GM21737 (cell line): ENCODE data around the gene SSTR4.

Experiments
- ATAC-seq: cut with Tn5 transposase; IDR thresholded peaks from one replicate; pipeline ENCODE4 v1.9.1; 2021; ENCODE audit warnings: mild to moderate bottlenecking, moderate library complexity; ENCODE audit not compliant: unreplicated experiment

Gene SSTR4

GRCh38 chr20:23039885-23040508 is 4.9 kb downstream of the SSTR4 start:
- ATAC-seq, result no peak

DNA sequence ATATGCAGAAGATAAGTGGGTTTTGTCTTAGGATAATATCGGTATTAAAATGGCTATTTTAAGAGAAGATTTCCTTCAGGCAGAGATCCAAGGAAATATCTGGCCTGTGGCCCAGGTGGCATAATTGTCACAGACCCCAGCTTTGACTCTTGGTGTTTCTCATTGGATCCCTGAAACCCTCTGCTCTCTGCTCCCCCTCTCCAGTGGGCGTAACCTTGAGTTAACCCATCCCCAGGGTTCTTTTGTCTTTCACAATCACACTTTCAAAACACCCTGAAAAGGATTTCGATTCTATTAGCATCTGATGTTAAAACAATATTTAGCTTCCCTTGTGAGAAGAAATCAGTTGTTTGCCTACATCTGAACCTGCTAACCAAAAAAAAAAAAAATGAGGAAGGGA is 7.2 kb downstream of the SSTR4 start:
- no peak for ATAC-seq

- no peak for ATAC-seq
These were observed 8.3 kb downstream of the SSTR4 start for GRCh38 chr20:23043376-23043775.

- no peak for ATAC-seq
These were observed 11.3 kb downstream of the SSTR4 start for GRCh38 chr20:23046431-23046830.

DNA sequence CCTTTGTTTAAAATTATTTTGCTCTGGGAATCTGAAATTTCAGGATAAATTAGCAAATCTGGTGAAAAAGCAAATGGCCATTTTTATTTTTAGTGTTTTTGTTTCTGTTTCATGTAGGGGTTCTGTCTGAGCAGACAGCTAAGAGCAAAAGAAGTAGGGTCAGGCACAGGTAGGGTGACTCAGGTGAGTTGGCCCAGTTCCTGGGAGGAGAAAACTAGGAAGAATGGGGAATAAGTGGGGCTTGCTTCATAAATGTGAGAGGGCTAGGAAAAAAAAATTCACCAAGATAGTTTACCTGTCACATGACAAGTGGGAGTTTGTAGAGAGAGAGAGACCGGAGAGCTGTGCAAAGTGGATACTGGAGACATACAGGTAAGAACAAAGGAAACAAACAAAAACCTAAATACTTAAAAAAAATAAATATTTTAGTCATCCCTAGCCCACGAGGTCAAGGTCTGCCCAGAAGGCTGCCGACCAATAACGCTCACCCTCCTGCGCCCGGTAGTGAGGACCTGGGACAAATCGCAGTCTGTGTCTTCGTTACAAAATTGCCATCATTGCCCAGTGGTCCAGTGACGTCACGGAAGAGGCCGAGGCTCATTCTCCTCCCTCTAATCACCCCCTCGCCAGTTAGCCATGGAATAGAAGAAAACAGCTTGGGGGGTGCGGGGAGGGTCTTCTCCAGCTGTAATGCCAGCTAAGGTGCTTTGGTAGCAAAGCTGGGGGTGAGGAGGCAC is 12.1 kb downstream of the SSTR4 start:
- no peak for ATAC-seq

DNA sequence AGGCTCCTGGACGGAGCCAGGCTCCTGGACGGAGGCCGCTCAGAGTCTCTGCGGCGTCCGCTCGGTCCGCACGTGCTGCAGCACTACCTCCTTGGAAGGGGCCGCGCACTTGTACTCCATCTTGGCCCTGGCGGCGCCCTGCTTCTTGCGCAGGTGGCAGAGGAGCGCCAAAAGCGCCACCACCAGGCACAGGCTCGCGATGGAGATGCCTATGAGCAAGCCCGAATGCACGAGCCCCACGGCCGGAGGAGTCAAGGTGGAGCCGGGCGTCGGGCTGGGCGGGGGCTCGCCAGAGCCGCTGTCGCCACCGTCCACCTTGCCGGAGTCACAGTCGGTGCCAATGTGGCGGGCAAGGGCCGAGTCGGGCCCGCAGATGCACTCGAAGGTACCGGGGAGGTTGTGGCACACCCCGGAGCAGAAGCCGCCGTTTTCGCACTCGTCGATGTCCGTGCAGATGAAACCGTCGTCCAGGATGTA is 12.7 kb downstream of the SSTR4 start:
- no peak for ATAC-seq

DNA sequence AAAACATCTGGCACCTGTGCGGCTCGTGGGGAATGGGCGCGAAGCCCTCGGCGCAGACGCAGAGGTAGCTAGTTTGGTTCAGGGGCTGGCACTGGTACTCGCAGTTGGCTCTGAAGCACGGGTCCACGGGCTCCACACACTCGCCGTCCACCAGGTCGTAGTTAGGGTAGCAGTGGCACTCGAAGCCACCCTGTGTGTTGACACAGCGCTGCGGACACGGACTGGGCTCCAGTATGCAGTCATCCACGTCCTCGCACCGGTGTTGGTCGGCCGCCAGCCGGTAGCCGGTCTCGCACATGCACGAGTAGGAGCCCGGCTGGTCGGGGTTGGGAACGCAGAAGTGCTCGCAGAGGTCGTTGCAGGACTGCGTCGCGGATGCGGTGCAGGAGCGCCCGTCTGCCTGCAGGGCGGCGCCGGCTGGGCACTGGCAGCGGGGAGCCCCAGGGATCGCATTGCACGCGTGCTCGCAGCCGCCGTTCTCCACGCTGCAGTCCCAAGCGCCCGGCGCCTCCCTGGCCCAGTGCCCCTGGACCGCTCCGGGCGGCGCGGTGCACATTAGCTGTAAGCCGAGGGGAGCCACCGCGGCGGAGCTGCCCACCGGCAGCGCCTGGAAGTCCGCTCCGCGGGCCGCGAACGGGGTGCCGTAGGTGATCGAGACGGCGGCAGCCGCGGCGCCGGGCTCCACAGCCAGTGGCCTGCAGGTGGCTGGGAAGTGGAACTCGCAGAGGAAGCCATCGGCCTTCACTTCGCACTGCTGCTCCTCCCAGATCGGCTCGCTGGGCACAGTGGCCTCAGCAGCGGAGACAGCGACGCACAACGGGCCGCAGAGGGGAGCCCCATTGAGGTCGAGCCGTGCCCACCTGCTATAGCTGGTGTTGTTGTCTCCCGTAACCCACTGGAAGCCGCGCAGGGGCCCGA is 13.4 kb downstream of the SSTR4 start:
- ATAC-seq, result no peak

DNA sequence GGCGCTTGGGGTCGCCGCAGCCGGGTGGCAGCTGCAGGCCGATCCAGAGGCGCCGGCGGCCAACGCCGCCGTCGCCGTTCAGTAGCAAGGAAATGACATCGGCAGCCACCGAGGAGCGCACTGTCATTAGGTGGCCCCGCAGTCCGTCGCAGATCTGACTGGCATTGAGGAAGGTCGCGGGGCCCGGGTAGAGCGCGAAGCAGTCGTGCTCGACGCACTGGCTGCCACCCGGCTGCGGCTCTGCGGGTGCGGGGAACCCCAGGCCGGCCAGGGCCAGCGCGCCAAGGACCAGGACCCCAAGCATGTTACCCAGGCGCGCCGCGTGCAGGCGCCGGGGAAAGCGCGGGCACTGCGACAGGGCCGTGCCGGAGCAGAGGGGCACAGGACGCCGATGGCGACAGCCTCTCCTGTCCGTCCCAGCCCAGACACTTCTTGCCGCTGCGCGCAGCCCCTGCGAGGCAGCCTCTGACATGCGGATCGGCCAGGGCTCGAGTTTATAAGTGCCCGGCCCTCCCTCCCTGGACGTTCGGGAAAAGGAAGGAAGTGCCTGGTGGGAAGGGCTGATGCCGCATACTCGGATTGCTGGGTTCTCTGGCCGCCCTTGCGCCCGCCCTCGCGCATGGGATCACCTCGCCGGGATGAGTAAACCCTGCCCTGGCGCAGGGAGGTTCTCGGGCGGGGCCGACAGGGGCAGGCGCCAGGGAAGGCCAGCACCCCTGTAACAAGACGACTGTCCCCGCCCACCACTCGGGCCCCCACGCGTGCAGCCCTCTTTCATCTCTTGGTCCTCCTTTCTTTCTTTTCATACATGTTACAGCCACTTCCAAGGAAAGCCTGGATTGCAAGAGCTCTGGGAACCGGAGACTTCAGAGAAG is 14.3 kb downstream of the SSTR4 start, which contains the start of gene THBD:
Gene THBD, minus strand, starts transcription at position 472 of the 875 bp plus-strand sequence. Its CDS starts 168 bp downstream, at position 304.
- no peak for ATAC-seq

DNA sequence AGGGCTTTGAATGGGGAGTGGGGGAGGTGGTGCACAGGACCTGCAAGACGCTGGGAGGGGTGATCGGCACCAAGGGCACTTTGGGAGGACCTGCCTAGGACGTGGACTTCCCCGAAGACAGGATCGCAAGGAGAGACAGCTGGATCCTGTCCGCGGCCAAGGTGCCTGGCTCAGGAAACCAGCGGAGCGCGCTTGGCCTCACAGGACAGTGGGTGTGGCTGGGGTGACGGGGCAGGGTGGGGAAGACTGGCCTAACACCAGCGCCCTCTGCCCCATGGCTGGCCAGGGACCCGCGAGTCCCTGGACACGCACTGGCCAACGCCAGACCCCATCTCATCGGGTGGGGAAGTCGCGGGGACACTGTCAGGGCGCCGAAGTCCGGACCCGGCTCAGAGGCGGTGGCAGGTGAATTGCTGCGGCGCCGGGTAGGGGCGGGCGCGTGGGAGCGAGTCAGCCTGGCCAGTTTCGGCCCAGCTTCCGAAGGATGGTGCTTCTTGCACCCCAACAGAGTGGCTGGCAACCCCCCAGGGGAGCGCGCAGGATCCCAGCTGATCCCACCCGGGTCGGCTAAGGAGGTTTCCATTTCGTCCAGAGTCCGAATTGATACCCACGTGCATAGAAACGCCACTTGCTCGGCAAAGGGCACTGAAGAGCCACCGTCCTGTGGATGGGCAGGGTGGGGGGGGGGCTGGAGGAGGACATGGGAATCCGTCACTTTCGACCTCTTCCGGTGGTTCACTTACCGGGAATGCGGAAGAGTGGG is 15.1 kb downstream of the SSTR4 start:
- ATAC-seq, result no peak

- no peak for ATAC-seq
These were observed 15.9 kb downstream of the SSTR4 start for GRCh38 chr20:23050847-23051627.

DNA sequence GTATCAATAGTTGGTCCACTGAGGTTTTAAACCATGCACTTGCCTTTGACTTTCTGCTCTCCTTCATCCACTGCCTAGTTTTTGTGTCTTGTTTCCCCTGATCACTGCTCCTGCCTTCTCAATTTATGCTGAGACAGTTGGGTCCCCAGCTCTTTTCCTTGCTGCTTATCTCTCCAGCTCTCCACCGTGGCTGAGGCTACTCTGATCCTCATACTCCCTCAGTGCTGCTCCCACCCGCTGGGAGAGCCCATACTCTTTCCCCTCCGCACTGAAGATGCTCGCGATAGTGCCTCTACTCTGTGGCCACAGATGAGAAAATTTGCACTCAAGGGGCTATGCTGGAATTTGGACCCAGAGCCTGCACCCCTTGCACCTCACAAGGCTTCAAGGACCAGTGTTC is 17.8 kb downstream of the SSTR4 start:
- ATAC-seq, result no peak

DNA sequence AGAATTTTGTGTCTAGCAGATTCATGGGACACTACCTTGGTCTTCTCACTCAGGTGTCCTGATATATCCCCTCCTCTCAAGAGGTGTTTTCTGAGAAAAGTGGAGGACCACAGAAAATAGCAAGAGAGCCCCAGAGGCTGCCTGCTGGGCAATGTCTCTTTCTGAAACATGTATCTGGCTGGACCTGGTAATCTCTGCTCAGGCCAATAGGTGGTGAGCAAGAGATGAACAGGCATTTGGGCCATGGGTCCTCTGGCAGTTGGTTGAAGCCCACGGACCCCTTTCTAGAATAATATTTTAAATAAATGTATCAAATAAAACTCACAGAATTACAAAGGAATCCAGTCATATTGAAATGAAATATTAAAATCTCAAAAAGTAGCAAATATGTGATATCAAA is 23.1 kb downstream of the SSTR4 start:
- no peak for ATAC-seq

DNA sequence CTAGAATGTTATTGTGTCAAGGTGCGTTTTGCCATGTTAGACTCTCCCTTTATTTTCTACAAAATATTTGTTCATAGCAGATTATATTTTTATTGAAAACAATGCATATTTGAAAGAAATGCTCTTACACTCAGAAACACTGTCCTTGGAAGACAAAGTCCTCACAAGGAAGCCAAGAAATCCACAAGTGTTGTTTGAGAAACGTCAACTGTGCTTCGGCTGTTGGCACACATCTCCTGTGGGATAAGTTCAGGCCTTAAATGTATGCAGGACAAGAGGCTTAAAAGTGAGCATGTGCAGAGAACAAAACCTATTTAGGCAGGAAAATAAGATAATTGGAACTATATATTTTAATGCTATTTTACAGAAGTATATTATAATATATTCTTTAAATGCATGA is 23.9 kb downstream of the SSTR4 start:
- ATAC-seq, result no peak

DNA sequence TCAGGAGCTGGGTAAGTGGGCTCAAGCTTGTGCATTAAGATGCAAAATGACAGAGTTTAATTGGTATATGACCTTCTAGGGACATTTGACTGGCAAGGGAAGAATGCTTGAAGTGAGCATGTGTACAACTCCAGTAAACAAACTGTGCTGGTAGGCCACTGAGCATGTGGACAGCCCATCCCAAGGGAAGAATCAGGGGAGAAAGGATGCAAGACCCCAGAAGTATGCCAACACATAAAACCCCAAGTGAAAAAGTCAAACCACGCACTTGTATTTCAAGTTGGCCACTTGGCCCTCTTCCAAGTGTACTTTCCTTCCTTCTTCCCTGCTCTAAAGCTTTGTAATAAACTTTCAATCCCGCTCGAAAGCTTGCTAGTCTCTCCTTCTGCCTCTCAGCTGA is 24.7 kb downstream of the SSTR4 start:
- ATAC-seq, result no peak

- ATAC-seq, result no peak
These were observed 25.5 kb downstream of the SSTR4 start for GRCh38 chr20:23060629-23061028.

GRCh38 chr20:23061262-23061661 is 26.1 kb downstream of the SSTR4 start:
- no peak for ATAC-seq

GRCh38 chr20:23061734-23062561 is 26.8 kb downstream of the SSTR4 start:
- no peak for ATAC-seq

GRCh38 chr20:23062632-23063031 is 27.5 kb downstream of the SSTR4 start:
- ATAC-seq, result no peak
